ENCODE measurements around the gene FAM217B.

DNA sequence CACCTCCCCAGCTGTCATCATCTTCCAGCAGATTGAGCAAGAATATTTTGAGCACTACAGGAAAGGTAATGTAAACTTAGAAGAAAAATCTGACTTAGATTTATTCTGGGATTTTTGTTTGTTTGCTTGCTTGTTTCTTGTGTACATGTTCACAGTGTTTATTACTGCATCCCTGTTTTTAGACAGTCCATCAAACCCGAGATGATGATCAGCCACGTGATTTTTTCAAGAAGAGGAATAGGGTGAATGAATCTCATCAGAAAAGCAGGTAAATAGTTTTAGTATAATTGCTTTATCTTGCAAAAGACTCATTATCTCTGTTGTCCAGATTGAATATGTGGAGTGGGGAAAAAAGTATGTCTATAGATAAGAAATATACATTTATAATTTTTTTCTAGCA lies 2.1 kb downstream of the FAM217B start:
- TF ChIP-seq EZH2 (IDR thresholded peaks at IDR 0.05), result no peak
- TF ChIP-seq POLR2AphosphoS5 (IDR thresholded peaks at IDR 0.05; ENCODE audit: borderline replicate concordance, low read depth, low read length), result no peak
- no peak for TF ChIP-seq FOXP2 (optimal IDR thresholded peaks at IDR 0.05; ENCODE audit: control extremely low read depth, extremely low read length, insufficient read depth)

Data from SK-N-MC (cell line).